H9 (cell line): ENCODE results near the gene OR13G1. TPM values are rescaled to one million over a fixed set of nuclear protein-coding genes. Genes with fewer than 3 reads are reported as not detected.
"Not testable (repeated sequence)": the region's sequence is repeated elsewhere in the genome, so short reads cannot be mapped to it uniquely, and the experiment has no call there.

Experiments
- DNase-seq: peaks from one replicate; pipeline ENCODE4 v3.0.0-alpha.2; 2017
- H2AFZ ChIP-seq: one replicate; pipeline ENCODE4 v1.6.1; 2013; ENCODE audit warnings: mild to moderate bottlenecking, low read length, control low read depth, moderate library complexity
- H2AK5ac ChIP-seq: 2 replicates; pipeline ENCODE4 v1.6.1; 2013; ENCODE audit warnings: low read length, control low read depth, mixed read lengths; ENCODE audit not compliant: insufficient read length
- H2BK120ac ChIP-seq: one replicate; pipeline ENCODE4 v1.6.1; 2013; ENCODE audit warnings: low read depth, mild to moderate bottlenecking, low read length, control low read depth, inconsistent platforms; ENCODE audit not compliant: poor library complexity, severe bottlenecking
- H2BK12ac ChIP-seq: 2 replicates; pipeline ENCODE4 v1.6.1; 2013; ENCODE audit warnings: low read length, control low read depth, mixed read lengths, low read depth; ENCODE audit not compliant: insufficient read length
- H2BK15ac ChIP-seq: 2 replicates; pipeline ENCODE4 v1.6.1; 2013; ENCODE audit warnings: low read depth, low read length, control low read depth
- H2BK20ac ChIP-seq: one replicate; pipeline ENCODE4 v1.6.1; 2013; ENCODE audit warnings: low read depth, mild to moderate bottlenecking, low read length, control low read depth, inconsistent platforms; ENCODE audit not compliant: poor library complexity, severe bottlenecking
- H2BK5ac ChIP-seq: 2 replicates; pipeline ENCODE4 v1.6.1; 2013; ENCODE audit warnings: low read length, control low read depth, mixed read lengths; ENCODE audit not compliant: insufficient read length
- H3K14ac ChIP-seq: 2 replicates; pipeline ENCODE4 v1.6.1; 2013; ENCODE audit warnings: low read length, control low read depth; ENCODE audit not compliant: insufficient read depth
- H3K18ac ChIP-seq: 2 replicates; pipeline ENCODE4 v1.6.1; 2013; ENCODE audit warnings: low read depth, mild to moderate bottlenecking, mixed read lengths, low read length, control low read depth; ENCODE audit not compliant: insufficient read length
- H3K23ac ChIP-seq: 2 replicates; pipeline ENCODE4 v1.6.1; 2013; ENCODE audit warnings: low read length, control low read depth, mixed read lengths, low read depth; ENCODE audit not compliant: insufficient read length
- H3K23me2 ChIP-seq: 2 replicates; pipeline ENCODE4 v1.6.1; 2013; ENCODE audit warnings: low read depth, mild to moderate bottlenecking, mixed read lengths, low read length, control low read depth; ENCODE audit not compliant: insufficient read length, poor library complexity, severe bottlenecking
- H3K27ac ChIP-seq: 2 replicates; pipeline ENCODE4 v1.5.1; 2013; ENCODE audit warnings: low read length, control low read depth, mixed read lengths, low read depth; ENCODE audit not compliant: insufficient read length
- H3K27me3 ChIP-seq: 2 replicates; pipeline ENCODE4 v1.6.1; 2013; ENCODE audit warnings: low read length, control low read depth, inconsistent platforms; ENCODE audit not compliant: insufficient read depth
- H3K4ac ChIP-seq: 2 replicates; pipeline ENCODE4 v1.6.1; 2013; ENCODE audit warnings: low read depth, mild to moderate bottlenecking, control low read depth, inconsistent platforms, low read length, moderate library complexity
- H3K4me1 ChIP-seq: 2 replicates; pipeline ENCODE4 v1.6.1; 2013; ENCODE audit warnings: low read length, control low read depth, inconsistent platforms; ENCODE audit not compliant: insufficient read depth
- H3K4me2 ChIP-seq: 2 replicates; pipeline ENCODE4 v1.6.1; 2013; ENCODE audit warnings: low read length, control low read depth, mixed read lengths; ENCODE audit not compliant: insufficient read length, insufficient read depth
- H3K56ac ChIP-seq: 2 replicates; pipeline ENCODE4 v1.6.1; 2013; ENCODE audit warnings: low read depth, mild to moderate bottlenecking, mixed read lengths, low read length, control low read depth; ENCODE audit not compliant: insufficient read length
- H3K79me1 ChIP-seq: 2 replicates; pipeline ENCODE4 v1.6.1; 2013; ENCODE audit warnings: low read depth, mild to moderate bottlenecking, moderate library complexity, low read length, control low read depth, inconsistent platforms; ENCODE audit not compliant: insufficient read depth, poor library complexity, severe bottlenecking
- H3K79me2 ChIP-seq: 2 replicates; pipeline ENCODE4 v1.6.1; 2013; ENCODE audit warnings: low read length, control low read depth, inconsistent platforms; ENCODE audit not compliant: insufficient read depth
- H3K9ac ChIP-seq: 2 replicates; pipeline ENCODE4 v1.6.1; 2013; ENCODE audit warnings: low read length, control low read depth, mixed read lengths; ENCODE audit not compliant: insufficient read length; ENCODE audit errors: extremely low read depth
- H3K9me3 ChIP-seq: one replicate; pipeline ENCODE4 v1.6.1; 2013; ENCODE audit warnings: low read depth, low read length, inconsistent platforms; ENCODE audit not compliant: control insufficient read depth
- H3T11ph ChIP-seq: one replicate; pipeline ENCODE4 v1.6.1; 2013; ENCODE audit warnings: mild to moderate bottlenecking, low read length, control low read depth, inconsistent platforms
- H4K20me1 ChIP-seq: one replicate; pipeline ENCODE4 v1.6.1; 2013; ENCODE audit not compliant: control insufficient read depth, insufficient read length, insufficient read depth
- H4K5ac ChIP-seq: 2 replicates; pipeline ENCODE4 v1.6.1; 2013; ENCODE audit warnings: low read depth, mild to moderate bottlenecking, mixed read lengths, low read length, control low read depth; ENCODE audit not compliant: insufficient read length
- H4K8ac ChIP-seq: replicated peaks from 2 replicates; pipeline ENCODE4 v1.6.1; 2013; ENCODE audit warnings: low read length, control low read depth, mixed read lengths, low read depth; ENCODE audit not compliant: insufficient read length
- H4K91ac ChIP-seq: 2 replicates; pipeline ENCODE4 v1.6.1; 2013; ENCODE audit warnings: low read depth, mild to moderate bottlenecking, moderate library complexity, mixed read lengths, low read length, control low read depth; ENCODE audit not compliant: insufficient read length
- H3K27ac Mint-ChIP-seq, 3 experiments: 2 replicates in 2 of 3; 3 replicates in 1 of 3; pipeline ENCODE4 v1.8.0; 2020 to 2021; ENCODE audit warnings: mixed read lengths in 3 of 3, mild to moderate bottlenecking in 1 of 3, moderate library complexity in 1 of 3
- H3K27me3 Mint-ChIP-seq: 2 replicates; pipeline ENCODE4 v1.8.0; 2021; ENCODE audit warnings: low read depth, mild to moderate bottlenecking, moderate library complexity, mixed read lengths
- H3K36me3 Mint-ChIP-seq, 3 experiments: 2 replicates in 2 of 3; 3 replicates in 1 of 3; pipeline ENCODE4 v1.8.0; 2020 to 2021; ENCODE audit warnings: low read depth in 3 of 3, mixed read lengths in 3 of 3; ENCODE audit not compliant: insufficient read depth in 1 of 3
- H3K4me1 Mint-ChIP-seq, 2 experiments: 2 replicates each; pipeline ENCODE4 v1.8.0; 2020; ENCODE audit warnings: mixed read lengths in 2 of 2
- H3K4me3 Mint-ChIP-seq, 2 experiments: 2 replicates in 1 of 2; 3 replicates in 1 of 2; pipeline ENCODE4 v1.8.0; 2020 to 2021; ENCODE audit warnings: mild to moderate bottlenecking in 2 of 2, mixed read lengths in 2 of 2, moderate library complexity in 1 of 2
- H3K9me3 Mint-ChIP-seq, 2 experiments: 2 replicates in 1 of 2; 3 replicates in 1 of 2; pipeline ENCODE4 v1.8.0; 2020; ENCODE audit warnings: mild to moderate bottlenecking in 2 of 2, mixed read lengths in 2 of 2, moderate library complexity in 1 of 2
- CTCF ChIP-seq: fragments of 200-600 bp; sonication (generic); conservative IDR thresholded peaks from 3 replicates; pipeline ENCODE4 v1.8.0; 2021; ENCODE audit warnings: antibody characterized with exemption, mild to moderate bottlenecking
- WGBS: extraction: QIAGEN DNeasy Blood & Tissue Kit; methylation state at CpG from one replicate; pipeline ENCODE4 v1.1.7; 2013; ENCODE audit warnings: missing lambda C conversion rate, low lambda C conversion rate, mixed read lengths; ENCODE audit not compliant: insufficient read length; ENCODE audit errors: extremely low coverage; 5-methylcytosine and 5-hydroxymethylcytosine counted together
- total RNA-seq: library from RNA; stranded (reverse); gene quantifications from 2 replicates; pipeline ENCODE4 v1.2.1, GENCODE V29; 2021

OR13G1 gene
- total RNA-seq, 1 experiment from 2014 or later, result not detected

DNA sequence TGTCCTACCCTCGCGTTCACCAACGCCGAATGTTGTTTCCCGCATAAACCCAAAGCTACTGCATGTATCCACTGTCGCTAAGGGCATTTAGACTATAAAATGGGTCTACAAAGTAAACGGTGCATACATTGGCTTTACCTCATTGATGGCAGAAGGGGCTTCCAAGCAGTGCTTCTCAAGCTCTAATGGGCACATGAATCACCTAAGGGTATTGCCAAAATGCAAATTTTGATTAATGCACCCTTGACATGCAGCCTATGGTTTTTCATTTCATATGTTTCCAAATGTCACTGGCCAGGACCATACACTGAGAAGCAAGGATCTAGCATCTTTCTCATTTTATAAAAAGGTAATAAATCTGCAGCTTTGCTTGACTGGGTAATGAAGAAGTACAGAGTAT lies 34.2 kb upstream of the OR13G1 start:
- Mint-ChIP-seq H3K9me3 (peaks cover 32 to 55% of the 10 kb centered on the region in 2 experiments), H3K4me3 (no peak overlapping the region), H3K4me1 (no peaks in the 10 kb centered on the region), H3K27me3 (no peaks in the 10 kb centered on the region; the same call in 1 of the 2 replicates), H3K27ac (no peak overlapping the region), H3K36me3 (no peaks in the 10 kb centered on the region)
- H4K20me1 ChIP-seq, result no peaks in the 10 kb centered on the region
- no peak overlapping the region for H2BK120ac ChIP-seq
- H2AFZ ChIP-seq, result no peak overlapping the region
- H2BK20ac ChIP-seq, result no peak overlapping the region
- no peak overlapping the region for H3K4me2 ChIP-seq
- no peaks in the 10 kb centered on the region for H3K4me1 ChIP-seq
- no peak overlapping the region for H4K8ac ChIP-seq
- H2AK5ac ChIP-seq, result no peak overlapping the region
- H3T11ph ChIP-seq, result no peak overlapping the region
- no peaks in the 10 kb centered on the region for H3K79me1 ChIP-seq
- H3K27ac ChIP-seq, result no peak overlapping the region
- no peaks in the 10 kb centered on the region for H3K27me3 ChIP-seq
- H4K91ac ChIP-seq, result no peak overlapping the region
- no CpG with 5 or more reads among the region's 7 CpGs for WGBS
- no peak overlapping the region for H3K23ac ChIP-seq
- H2BK15ac ChIP-seq, result no peak overlapping the region
- H3K56ac ChIP-seq, result no peak overlapping the region
- no peaks in the 10 kb centered on the region for H3K79me2 ChIP-seq
- DNase-seq, result no peak
- no peak for TF ChIP-seq CTCF
- H2BK12ac ChIP-seq, result no peak overlapping the region
- no peak overlapping the region for H3K4ac ChIP-seq
- no peak overlapping the region for H4K5ac ChIP-seq
- H3K23me2 ChIP-seq, result no peaks in the 10 kb centered on the region
- no peak overlapping the region for H2BK5ac ChIP-seq
- H3K9ac ChIP-seq, result no peak overlapping the region
- peaks cover 6% of the 10 kb centered on the region for H3K9me3 ChIP-seq
- H3K18ac ChIP-seq, result no peak overlapping the region
- H3K14ac ChIP-seq, result no peak overlapping the region

DNA sequence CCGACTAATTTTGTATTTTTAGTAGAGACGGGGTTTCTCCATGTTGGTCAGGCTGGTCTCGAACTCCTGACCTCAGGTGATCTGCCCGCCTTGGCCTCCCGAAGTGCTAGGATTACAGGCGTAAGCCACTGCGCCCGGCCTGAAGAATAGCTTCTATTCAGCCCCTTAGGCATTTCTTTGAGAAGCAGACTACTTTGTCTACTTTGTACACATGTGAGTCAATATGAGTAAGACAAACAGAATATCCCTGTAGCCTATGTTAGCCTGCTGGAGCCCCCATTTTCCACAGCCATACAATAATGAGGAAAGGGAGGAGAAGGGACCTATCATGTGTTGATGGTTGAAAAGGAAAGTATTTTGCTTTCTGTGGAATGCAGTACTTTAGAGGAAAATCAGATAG lies 31.1 kb upstream of the OR13G1 start:
- not testable (repeated sequence) for H3K18ac ChIP-seq, H3K9me3 ChIP-seq, H3K4me1 Mint-ChIP-seq, H3K23ac ChIP-seq, H3K27me3 ChIP-seq, H3K23me2 ChIP-seq, H3K4ac ChIP-seq, H2BK20ac ChIP-seq, H3K79me1 ChIP-seq, H3K4me2 ChIP-seq, H3K4me1 ChIP-seq, H2AFZ ChIP-seq, H2BK120ac ChIP-seq, H3K27ac ChIP-seq, H4K8ac ChIP-seq, H2BK15ac ChIP-seq, H3K27me3 Mint-ChIP-seq, H2BK12ac ChIP-seq, H2AK5ac ChIP-seq, H3K9ac ChIP-seq, H3K79me2 ChIP-seq, H3K4me3 Mint-ChIP-seq, H2BK5ac ChIP-seq, DNase-seq, H4K20me1 ChIP-seq, H4K91ac ChIP-seq, H3T11ph ChIP-seq, H3K14ac ChIP-seq, H3K27ac Mint-ChIP-seq, H3K56ac ChIP-seq, H4K5ac ChIP-seq
- peaks cover 0 to 13% (median 2%) of the 10 kb centered on the region in 3 experiments; a peak in 3 of 7 replicates for H3K36me3 Mint-ChIP-seq
- peaks cover 49 to 56% of the 10 kb centered on the region in 2 experiments for H3K9me3 Mint-ChIP-seq
- WGBS, result no CpG with 5 or more reads among the region's 8 CpGs
